NB4 (cell line): ENCODE data around the gene ZFP36L1.

Experiments used
- CTCF ChIP-seq: IDR thresholded peaks from one replicate; pipeline ENCODE4 v1.5.1; 2012; ENCODE audit warnings: low read depth, low read length
- POLR2A ChIP-seq: IDR thresholded peaks from 2 replicates; pipeline ENCODE4 v1.6.1; 2011; ENCODE audit warnings: mild to moderate bottlenecking; ENCODE audit not compliant: insufficient read length; ENCODE audit errors: extremely low read depth
- TF ChIP-seq, protein P1 (sequence below): IDR thresholded peaks from 2 replicates; pipeline ENCODE4 v1.6.1; 2011; ENCODE audit warnings: low read depth, low read length

GRCh38 chr14:68738559-68738958 lies 54.3 kb downstream of the ZFP36L1 start:
- TF ChIP-seq CTCF (no peak), POLR2A (no peak)
- TF ChIP-seq, protein P1, sequence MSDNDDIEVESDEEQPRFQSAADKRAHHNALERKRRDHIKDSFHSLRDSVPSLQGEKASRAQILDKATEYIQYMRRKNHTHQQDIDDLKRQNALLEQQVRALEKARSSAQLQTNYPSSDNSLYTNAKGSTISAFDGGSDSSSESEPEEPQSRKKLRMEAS = no peak
